ENCODE results near the gene BTG2.

DNA sequence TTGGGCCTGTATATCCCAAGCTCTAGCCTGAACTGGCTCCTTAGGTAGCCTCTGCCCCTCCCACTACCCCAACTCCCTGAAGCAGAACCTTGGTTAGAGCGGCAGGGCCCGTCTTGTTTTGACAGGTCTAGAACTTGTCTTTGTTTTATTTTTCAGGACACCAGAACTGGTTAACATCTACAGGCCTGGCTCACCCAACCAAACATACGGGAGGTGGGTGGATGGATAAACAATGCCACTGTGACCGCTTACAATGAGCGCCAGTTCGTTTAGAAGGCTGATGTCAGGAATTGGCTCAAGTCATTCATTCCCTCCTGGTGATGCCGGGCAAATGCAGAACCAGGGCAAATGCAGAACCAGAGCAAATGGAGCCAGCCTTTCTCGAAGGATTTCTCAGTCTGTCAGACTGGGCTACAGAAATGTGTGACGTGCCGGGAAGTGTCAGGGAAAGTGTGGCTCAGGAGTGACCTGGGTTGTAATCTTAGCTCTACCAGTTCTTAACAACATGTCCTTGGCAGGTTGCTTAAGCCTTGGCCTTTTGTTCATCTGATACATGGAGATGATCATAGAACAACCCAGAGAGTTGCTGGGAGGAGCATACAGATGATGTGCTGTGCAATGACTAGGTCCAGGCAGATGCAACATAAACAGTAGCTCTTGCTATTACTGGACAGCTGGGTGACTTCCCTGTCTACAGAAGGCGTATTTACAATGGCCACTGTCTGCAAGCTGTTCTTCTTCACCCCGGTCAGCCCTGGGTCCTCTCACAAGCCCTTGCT lies 30.5 kb upstream of the BTG2 start:
- TF ChIP-seq EZH2phosphoT487 (IDR thresholded peaks at IDR 0.05; ENCODE audit: insufficient read depth, low read depth) (no peak), EZH2 (IDR thresholded peaks at IDR 0.05; ENCODE audit: insufficient read depth, poor library complexity, severe bottlenecking) (no peak)
